KOPT-K1 (cell line): ENCODE data around the gene S100A1.

Experiments used
- H3K27ac ChIP-seq: fragments of 200-600 bp; sonication (generic); 2 replicates; pipeline ENCODE4 v1.5.1; 2016; ENCODE audit warnings: antibody characterized with exemption, mild to moderate bottlenecking, low read depth, low read length; ENCODE audit not compliant: poor library complexity, severe bottlenecking
- H3K36me3 ChIP-seq: fragments of 200-600 bp; sonication (generic); 2 replicates; pipeline ENCODE4 v1.5.1; 2017; ENCODE audit warnings: antibody characterized with exemption, mild to moderate bottlenecking, low read length, moderate library complexity; ENCODE audit not compliant: insufficient read depth
- H3K9me3 ChIP-seq: fragments of 200-600 bp; sonication (generic); 2 replicates; pipeline ENCODE4 v1.5.1; 2017; ENCODE audit warnings: antibody characterized with exemption, low read length, mild to moderate bottlenecking; ENCODE audit not compliant: insufficient read depth, poor library complexity, severe bottlenecking

S100A1 gene

DNA sequence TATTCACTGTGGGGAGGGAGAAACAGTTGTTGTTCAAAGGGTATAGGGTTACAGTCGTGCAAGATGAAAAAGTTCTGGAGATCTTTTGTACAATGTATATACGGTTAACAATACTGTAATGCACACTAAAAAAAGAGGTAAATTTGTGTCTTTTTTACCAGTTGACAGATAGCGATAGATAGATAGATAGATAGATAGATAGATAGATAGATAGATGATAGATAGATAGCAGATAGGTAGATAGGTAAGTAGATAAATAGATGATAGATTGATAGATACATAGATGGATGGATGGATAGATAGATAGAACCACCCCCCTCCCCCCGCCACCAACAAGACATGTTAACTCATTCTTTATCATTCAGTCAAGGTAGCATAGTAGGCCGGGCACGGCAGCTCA lies 25.5 kb upstream of the S100A1 start:
- no peaks in the 10 kb centered on the region for H3K9me3 ChIP-seq
- no peaks in the 10 kb centered on the region for H3K36me3 ChIP-seq
- no peak overlapping the region for H3K27ac ChIP-seq

DNA sequence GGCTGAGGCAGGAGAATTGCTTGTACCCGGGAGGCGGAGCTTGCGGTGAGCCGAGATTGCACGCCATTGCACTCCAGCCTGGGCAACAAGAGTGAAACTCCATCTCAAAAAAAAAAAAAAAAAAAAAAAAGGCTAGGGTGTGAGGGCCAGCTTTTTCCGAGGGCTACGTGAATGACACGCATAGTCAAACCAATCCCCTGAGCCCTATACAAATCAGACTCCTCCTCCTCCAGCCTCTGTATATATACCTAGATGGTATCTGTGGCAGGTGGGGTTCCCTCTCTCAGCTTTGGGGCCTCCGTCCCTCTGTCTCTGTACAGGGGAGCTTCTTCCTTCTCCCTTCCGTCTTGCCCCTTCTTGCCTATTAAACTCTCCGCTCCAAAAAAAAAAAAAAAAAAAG lies 22.0 kb upstream of the S100A1 start:
- Histone ChIP-seq H3K27ac (no peak overlapping the region), H3K36me3 (no peaks in the 10 kb centered on the region), H3K9me3 (no peaks in the 10 kb centered on the region)

- Histone ChIP-seq H3K9me3 (no peaks in the 10 kb centered on the region), H3K36me3 (no peaks in the 10 kb centered on the region), H3K27ac (no peak overlapping the region)
Measured at GRCh38 chr1:153607381-153607780, 20.9 kb upstream of the S100A1 start.

DNA sequence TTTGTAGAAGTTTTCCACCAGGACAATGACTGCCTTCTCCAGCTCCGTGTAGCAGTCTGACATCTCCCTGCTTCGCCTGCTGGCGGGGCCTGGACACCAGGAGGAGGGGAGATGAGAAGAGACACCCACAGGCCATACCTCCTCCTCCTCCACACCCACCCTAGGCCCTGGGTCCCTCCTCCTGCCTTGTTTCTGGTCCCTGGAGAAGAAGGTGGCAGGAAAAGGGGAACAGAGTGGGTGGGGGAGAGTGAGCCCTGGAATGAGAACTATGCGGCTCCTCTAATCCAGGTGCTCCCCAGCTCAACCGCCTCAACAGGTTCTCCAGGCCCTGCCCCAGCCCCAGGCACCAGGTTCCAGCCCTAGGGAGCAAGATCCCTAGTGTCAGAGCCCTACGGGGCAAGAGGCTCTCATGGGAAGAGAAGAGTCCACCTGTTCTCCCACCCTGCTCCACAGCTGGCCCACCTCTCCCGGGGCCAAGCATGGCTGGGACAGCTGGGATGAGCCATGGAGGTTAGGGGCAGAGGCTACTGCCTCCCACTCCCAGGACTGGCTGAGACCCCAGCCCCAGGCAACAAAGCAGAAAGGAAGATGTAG lies 20.0 kb upstream of the S100A1 start:
- Histone ChIP-seq H3K36me3 (no peaks in the 10 kb centered on the region), H3K9me3 (no peaks in the 10 kb centered on the region), H3K27ac (no peak overlapping the region)

- H3K36me3 ChIP-seq = no peaks in the 10 kb centered on the region
- no peaks in the 10 kb centered on the region for H3K9me3 ChIP-seq
- no peak overlapping the region for H3K27ac ChIP-seq
Measured at GRCh38 chr1:153608742-153609584, 19.3 kb upstream of the S100A1 start.

DNA sequence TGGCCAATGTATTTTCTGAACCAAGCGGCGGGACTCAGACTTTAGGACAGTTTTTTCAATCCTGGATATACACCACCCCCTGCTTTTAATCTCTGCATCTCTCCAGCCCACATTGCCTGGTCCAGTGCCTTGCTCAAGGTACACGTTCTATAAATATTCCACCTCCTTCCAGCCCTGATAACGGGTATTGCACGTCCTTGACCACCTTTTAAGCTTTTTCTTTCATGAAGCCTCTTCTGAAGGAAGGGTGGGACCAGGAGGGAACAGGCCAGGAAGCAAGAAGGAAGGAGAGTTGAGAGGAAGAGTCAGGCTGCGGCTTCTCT lies 18.7 kb upstream of the S100A1 start:
- Histone ChIP-seq H3K9me3 (no peaks in the 10 kb centered on the region), H3K27ac (no peak overlapping the region), H3K36me3 (no peaks in the 10 kb centered on the region)

GRCh38 chr1:153610334-153610733 lies 17.9 kb upstream of the S100A1 start:
- Histone ChIP-seq H3K36me3 (no peaks in the 10 kb centered on the region), H3K27ac (no peak overlapping the region), H3K9me3 (no peaks in the 10 kb centered on the region)

DNA sequence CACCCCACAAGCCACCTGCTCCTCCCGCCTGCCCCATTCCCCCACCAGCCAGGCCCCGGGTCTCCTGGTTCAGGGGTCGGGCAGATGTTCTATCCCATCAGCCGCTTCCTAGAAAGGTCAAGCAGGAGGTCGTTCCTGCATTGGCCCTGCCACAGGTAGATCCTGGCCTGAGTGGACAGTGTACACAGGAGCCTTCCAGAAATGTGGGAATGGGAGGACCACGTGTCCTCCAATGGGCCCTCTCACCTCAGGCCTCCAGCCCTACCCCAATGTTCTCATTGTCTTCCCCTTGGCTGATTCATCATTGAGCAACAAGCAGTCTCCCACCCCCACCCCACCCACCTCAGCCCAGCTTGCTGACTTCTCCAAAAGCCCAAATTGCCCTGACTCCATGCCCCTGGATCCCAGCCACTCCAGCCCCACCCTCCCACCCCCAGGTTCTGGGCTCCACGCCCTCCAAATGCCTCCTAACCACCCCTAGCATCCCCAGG lies 17.4 kb upstream of the S100A1 start:
- Histone ChIP-seq H3K36me3 (no peaks in the 10 kb centered on the region), H3K9me3 (no peaks in the 10 kb centered on the region), H3K27ac (no peak overlapping the region)

DNA sequence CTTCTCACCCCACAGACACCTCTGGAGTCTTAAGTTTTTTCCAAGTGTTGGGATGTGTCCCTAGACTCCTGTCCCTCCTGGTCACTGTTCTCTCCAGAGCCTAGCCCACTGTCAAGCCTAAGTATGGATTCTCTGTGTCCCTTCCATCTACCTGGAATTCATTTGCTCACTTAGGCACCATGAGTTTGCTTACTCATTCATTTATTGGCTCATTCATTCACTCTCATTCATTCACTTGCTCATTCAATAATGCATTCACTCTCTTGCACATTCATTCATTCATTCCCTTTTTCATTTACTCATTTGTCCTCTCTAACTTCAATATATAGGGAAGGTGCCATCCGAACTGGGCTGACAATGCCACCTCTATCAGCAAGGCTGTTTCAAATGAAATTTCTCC lies 16.9 kb upstream of the S100A1 start:
- Histone ChIP-seq H3K36me3 (no peaks in the 10 kb centered on the region), H3K27ac (no peak overlapping the region), H3K9me3 (no peaks in the 10 kb centered on the region)

- H3K36me3 ChIP-seq = no peaks in the 10 kb centered on the region
- H3K9me3 ChIP-seq = no peaks in the 10 kb centered on the region
- no peak overlapping the region for H3K27ac ChIP-seq
Measured at GRCh38 chr1:153612111-153612754, 16.0 kb upstream of the S100A1 start.

DNA sequence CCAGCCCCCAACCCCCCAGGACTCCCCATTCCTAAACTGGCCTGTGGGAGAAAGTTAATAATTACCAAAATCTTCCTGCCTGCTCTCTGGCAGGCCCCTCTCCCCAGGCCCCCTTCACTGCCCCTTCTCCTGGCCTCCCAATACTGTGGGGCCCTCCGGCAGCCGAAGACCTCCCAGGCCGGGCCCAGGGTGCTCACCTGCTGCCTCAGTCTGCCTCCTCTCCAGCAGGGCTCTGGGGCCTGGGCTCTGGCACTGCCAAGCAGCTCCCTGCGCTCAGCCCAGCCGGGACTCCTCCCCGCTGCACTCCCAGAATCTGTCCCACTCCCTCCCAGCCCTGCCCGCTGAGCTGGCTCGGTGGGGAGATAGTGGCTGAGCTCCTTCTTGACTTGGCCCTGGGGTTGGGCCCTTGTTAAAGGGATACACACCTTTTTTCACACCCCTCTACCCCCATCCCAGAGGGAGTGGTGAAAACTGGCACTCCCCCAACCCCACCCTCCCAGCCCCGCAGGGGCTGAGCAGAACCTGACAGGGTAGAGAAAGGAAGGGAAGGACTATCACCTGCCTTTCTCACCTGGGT lies 15.4 kb upstream of the S100A1 start, which contains the start of gene S100A16:
S100A16 (minus strand) TSS at position 383 of the 577 bp plus-strand sequence. CDS start 4,986 bp downstream, outside the sequence.
- H3K9me3 ChIP-seq = no peaks in the 10 kb centered on the region
- H3K36me3 ChIP-seq = no peaks in the 10 kb centered on the region
- no peak within 1 kb of the TSS for H3K27ac ChIP-seq

- H3K27ac ChIP-seq = no peak overlapping the region
- H3K36me3 ChIP-seq = no peaks in the 10 kb centered on the region
- no peaks in the 10 kb centered on the region for H3K9me3 ChIP-seq
Measured at GRCh38 chr1:153613406-153613805, 14.8 kb upstream of the S100A1 start.

DNA sequence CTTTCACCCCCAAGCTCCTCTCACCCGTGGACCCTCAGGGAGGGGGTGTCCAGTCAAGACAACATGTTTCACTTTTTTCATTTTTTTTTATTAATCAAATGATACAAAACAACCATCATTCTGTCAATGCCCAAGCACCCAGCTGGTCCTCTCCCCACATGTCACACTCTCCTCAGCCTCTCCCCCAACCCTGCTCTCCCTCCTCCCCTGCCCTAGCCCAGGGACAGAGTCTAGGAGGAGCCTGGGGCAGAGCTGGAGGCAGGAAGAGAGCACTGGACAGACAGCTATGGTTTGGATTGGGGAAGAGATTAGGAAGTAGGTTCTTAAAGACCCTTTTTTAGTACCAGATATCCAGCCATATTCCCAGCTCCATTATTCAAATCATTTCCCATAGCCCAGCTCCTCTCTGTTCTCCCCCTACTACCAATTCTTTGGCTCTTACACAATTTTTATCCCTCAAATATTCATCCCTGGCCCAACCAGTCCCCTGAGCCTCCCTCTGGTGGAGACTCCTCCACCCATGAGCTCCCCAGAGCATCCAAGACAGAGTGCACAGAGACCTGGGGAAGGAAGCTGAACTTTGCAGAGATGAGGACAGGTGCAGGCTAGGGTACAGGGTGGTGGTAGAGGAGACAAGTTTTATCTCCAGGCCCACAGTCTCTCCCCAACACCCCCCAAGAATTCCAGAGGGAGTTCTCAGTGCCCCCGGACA lies 13.9 kb upstream of the S100A1 start:
- Histone ChIP-seq H3K9me3 (no peaks in the 10 kb centered on the region), H3K27ac (no peak overlapping the region), H3K36me3 (no peaks in the 10 kb centered on the region)

DNA sequence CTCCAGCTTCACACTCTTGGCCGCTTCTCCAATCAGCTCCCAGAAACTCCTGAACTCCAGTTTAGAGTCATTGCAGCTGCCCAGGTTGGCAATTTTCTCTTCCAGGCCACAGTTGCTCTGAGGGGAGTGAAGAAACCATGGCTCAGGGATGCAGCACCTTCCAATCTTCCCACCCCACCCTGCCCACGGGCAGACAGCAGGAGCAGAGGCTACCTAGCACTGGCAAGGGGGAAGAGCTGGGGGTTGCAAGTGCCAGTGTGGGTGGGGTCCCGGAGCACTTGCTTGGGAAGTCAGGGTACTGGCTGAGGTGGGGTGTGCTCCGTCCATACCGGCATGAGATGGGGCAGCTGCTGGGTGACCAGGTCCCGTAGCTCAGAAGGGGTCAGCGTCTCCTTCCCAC lies 13.3 kb upstream of the S100A1 start:
- Histone ChIP-seq H3K27ac (no peak overlapping the region), H3K36me3 (no peaks in the 10 kb centered on the region), H3K9me3 (peaks cover 4% of the 10 kb centered on the region)

- H3K27ac ChIP-seq = no peak overlapping the region
- H3K36me3 ChIP-seq = no peaks in the 10 kb centered on the region
- H3K9me3 ChIP-seq = peaks cover 4% of the 10 kb centered on the region
Measured at GRCh38 chr1:153615406-153615805, 12.8 kb upstream of the S100A1 start.
